HG03097 (cell line): ENCODE results near the gene C22orf23.

ENCODE experiments used
- ATAC-seq: cut with Tn5 transposase; IDR thresholded peaks from one replicate; pipeline ENCODE4 v1.9.1; 2021; ENCODE audit not compliant: unreplicated experiment, low FRiP score

Gene C22orf23

GRCh38 chr22:37953437-37954179, at the start of gene C22orf23, which contains the start of gene POLR2F:
Gene C22orf23, minus strand, starts transcription at chr22:37953601. Its CDS starts 452 bp downstream, at chr22:37953149.
Gene POLR2F, plus strand, starts transcription at chr22:37953699. Its CDS starts 89 bp downstream, at chr22:37953788.
- ATAC-seq: peak; percentile 86

- ATAC-seq: no peak
These were observed 46.4 kb upstream of the C22orf23 start for GRCh38 chr22:37999640-38000272.

- ATAC-seq: no peak
These were observed 45.8 kb upstream of the C22orf23 start for GRCh38 chr22:37999236-37999635.

GRCh38 chr22:37998543-37998942, 45.1 kb upstream of the C22orf23 start:
- ATAC-seq: no peak

- no peak for ATAC-seq
These were observed 43.3 kb upstream of the C22orf23 start for GRCh38 chr22:37996515-37997246.

GRCh38 chr22:37996079-37996478, 42.7 kb upstream of the C22orf23 start:
- ATAC-seq: no peak

- ATAC-seq: no peak
These were observed 42.1 kb upstream of the C22orf23 start for GRCh38 chr22:37995460-37995859.

- no peak for ATAC-seq
These were observed 41.6 kb upstream of the C22orf23 start for GRCh38 chr22:37994982-37995381.

GRCh38 chr22:37994049-37994448, 40.6 kb upstream of the C22orf23 start:
- ATAC-seq: no peak

- ATAC-seq: no peak
These were observed 38.5 kb upstream of the C22orf23 start for GRCh38 chr22:37991731-37992442.

- no peak for ATAC-seq
These were observed 37.5 kb upstream of the C22orf23 start for GRCh38 chr22:37990862-37991261.

- no peak for ATAC-seq
These were observed 36.9 kb upstream of the C22orf23 start for GRCh38 chr22:37990301-37990700.

GRCh38 chr22:37989146-37990045, 36.0 kb upstream of the C22orf23 start:
- ATAC-seq: no peak

- ATAC-seq: no peak
These were observed 33.0 kb upstream of the C22orf23 start for GRCh38 chr22:37986371-37986770.

GRCh38 chr22:37985751-37986281, 32.4 kb upstream of the C22orf23 start:
- ATAC-seq: no peak

GRCh38 chr22:37985050-37985585, 31.7 kb upstream of the C22orf23 start:
- ATAC-seq: no peak

GRCh38 chr22:37983860-37984791, 30.7 kb upstream of the C22orf23 start, which contains the start of gene SOX10:
Gene SOX10, minus strand, starts transcription at chr22:37984555. Its CDS starts 771 bp downstream, at chr22:37983784.
- ATAC-seq: no peak
